Measurements from ENCODE around the gene TULP1.

DNA sequence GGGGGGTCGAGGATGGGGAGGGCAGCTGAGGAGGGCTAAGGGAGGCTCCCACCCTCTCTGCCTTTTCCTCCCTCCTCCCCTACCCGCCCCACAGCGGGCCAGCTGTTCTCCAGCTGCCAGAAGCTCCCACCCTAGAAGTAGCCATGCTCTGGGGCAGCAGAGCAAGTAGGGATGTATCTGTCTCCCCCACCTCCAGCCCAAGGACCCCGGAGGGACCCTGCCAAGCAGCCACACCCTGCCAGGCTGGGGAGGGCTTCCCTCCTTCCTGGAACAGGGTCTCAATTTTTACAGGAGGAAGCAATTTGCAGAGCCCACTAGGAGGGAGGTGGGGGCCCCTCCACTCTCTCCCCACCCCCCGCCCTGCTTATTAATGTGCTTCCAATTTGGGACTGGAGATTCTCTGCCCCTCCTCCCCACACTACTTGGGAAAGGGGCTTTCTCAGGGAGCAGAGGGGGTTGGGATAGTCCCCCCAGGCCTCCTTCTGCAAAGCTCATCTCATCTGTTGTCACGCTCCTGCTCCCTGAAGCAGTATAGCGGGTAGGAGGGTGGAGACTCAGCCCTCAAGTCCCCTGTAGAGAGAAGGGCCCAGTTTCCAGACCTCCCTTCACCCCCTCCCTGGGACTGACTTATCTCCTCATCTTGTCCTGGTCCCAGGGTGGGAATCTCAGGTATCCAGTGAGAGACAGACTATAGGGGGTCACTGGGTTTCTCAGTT, 20.3 kb downstream of the TULP1 start:
- no peak for TF ChIP-seq POLR2A (IDR thresholded peaks at IDR 0.05)
- TF ChIP-seq, protein P1, sequence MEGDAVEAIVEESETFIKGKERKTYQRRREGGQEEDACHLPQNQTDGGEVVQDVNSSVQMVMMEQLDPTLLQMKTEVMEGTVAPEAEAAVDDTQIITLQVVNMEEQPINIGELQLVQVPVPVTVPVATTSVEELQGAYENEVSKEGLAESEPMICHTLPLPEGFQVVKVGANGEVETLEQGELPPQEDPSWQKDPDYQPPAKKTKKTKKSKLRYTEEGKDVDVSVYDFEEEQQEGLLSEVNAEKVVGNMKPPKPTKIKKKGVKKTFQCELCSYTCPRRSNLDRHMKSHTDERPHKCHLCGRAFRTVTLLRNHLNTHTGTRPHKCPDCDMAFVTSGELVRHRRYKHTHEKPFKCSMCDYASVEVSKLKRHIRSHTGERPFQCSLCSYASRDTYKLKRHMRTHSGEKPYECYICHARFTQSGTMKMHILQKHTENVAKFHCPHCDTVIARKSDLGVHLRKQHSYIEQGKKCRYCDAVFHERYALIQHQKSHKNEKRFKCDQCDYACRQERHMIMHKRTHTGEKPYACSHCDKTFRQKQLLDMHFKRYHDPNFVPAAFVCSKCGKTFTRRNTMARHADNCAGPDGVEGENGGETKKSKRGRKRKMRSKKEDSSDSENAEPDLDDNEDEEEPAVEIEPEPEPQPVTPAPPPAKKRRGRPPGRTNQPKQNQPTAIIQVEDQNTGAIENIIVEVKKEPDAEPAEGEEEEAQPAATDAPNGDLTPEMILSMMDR (IDR thresholded peaks at IDR 0.05), result no peak
